Parathyroid adenoma (tissue), 2 donors: ENCODE results near the gene TRAP1.

Source experiments
- H2AFZ ChIP-seq: fragments of 300-600 bp; sonication (generic); one replicate; pipeline ENCODE4 v1.7.0; 2017; ENCODE audit warnings: antibody characterized with exemption, mild to moderate bottlenecking
- H3K27ac ChIP-seq: fragments of 300-600 bp; sonication (generic); one replicate; pipeline ENCODE4 v1.7.0; 2017
- H3K27me3 ChIP-seq: fragments of 300-600 bp; sonication (generic); one replicate; pipeline ENCODE4 v1.7.0; 2017; ENCODE audit warnings: low read length; ENCODE audit not compliant: control insufficient read depth, insufficient read depth
- H3K36me3 ChIP-seq: fragments of 300-600 bp; sonication (generic); one replicate; pipeline ENCODE4 v1.7.0; 2017; ENCODE audit warnings: low read length; ENCODE audit not compliant: control insufficient read depth, insufficient read depth
- H3K4me1 ChIP-seq: fragments of 300-600 bp; sonication (generic); one replicate; pipeline ENCODE4 v1.7.0; 2017; ENCODE audit warnings: control low read depth
- H3K4me2 ChIP-seq: fragments of 300-600 bp; sonication (generic); one replicate; pipeline ENCODE4 v1.7.0; 2017; ENCODE audit warnings: low read length
- H3K4me3 ChIP-seq: fragments of 300-600 bp; sonication (generic); one replicate; pipeline ENCODE4 v1.7.0; 2017; ENCODE audit warnings: low read depth, low read length
- H3K79me2 ChIP-seq: fragments of 300-600 bp; sonication (generic); one replicate; pipeline ENCODE4 v1.7.0; 2017; ENCODE audit warnings: control low read depth
- H3K9ac ChIP-seq: fragments of 300-600 bp; sonication (generic); one replicate; pipeline ENCODE4 v1.7.0; 2017; ENCODE audit warnings: mild to moderate bottlenecking
- H3K9me3 ChIP-seq: fragments of 300-600 bp; sonication (generic); one replicate; pipeline ENCODE4 v1.7.0; 2017; ENCODE audit warnings: low read length; ENCODE audit not compliant: control insufficient read depth
- TF ChIP-seq, protein P1 (sequence below): fragments of 300-600 bp; sonication (generic); IDR thresholded peaks from one replicate; pipeline ENCODE4 v1.7.0; 2017; ENCODE audit warnings: antibody characterized with exemption, mild to moderate bottlenecking
- donor health status: primary hyperparathyroidism.

TRAP1 gene

DNA sequence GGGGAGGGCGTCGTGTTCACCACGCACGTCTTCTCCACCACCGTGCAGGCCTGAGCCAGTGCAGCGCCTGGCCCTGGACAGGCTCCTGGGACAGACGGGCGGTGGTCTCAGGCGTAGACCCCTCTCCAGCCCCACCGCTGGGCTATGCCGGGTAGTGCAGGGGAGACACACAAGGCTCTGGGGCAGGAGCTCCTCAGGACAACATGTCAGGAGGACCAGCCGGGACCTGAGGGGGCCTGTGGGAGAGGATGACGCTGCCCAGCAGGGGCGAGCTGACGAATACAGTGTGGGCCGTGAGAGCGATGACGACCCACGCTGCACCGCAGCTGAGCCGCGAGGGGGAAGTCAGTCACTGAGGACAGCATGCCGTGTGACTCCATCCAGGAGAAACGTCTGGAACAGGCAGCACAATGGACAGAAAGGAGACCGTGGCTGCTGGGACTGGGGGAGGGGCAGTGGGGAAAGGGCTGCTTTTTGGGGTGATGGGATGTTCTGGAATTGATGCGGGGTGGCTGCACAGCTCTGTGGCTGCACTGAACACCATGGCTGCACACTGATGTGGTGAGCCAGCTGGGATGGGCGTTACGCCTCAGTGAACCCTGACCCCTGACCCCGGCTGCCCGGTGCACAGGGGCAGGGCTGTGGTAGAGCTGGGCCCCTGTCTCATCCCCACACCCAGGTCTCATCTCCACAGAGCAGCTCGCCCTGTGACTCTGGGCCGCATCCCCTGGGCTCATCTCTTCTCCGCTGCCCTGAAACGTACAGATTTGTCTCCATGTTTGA, 42.6 kb downstream of the TRAP1 start:
- no peaks in the 10 kb centered on the region for H3K36me3 ChIP-seq

DNA sequence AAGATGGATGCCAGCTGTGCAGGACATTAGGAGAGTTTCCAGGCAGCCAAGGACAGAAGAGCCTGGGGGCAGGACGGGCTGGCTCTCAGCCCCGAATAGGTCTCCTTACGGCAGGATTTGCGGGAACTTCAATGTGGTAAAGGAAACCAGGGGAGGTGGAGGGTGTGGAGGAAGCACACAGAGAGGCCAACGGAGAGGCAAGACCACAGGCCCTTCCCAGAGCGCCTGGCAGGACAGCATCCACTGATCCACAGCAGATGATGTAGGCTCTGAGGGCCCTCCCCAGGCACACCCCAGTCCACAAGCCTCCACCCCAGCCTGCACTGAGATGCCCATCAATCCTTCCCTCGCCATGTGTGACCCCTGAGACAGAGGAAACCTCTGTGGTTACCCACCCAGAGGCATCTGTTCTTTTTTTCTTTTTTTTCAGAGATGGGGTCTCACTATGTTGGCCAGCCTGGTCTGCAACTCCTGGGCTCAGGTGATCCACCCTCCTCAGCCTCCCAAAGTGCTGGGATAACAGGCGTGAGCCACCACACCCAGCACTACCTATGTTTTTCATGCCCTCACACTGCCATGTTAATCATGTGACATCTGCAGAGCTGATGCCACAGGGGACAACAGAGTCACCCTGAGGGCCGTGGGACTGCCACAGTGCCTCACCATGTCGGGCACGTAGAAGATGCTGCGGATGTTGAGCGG, 43.5 kb downstream of the TRAP1 start:
- TF ChIP-seq, protein P1, sequence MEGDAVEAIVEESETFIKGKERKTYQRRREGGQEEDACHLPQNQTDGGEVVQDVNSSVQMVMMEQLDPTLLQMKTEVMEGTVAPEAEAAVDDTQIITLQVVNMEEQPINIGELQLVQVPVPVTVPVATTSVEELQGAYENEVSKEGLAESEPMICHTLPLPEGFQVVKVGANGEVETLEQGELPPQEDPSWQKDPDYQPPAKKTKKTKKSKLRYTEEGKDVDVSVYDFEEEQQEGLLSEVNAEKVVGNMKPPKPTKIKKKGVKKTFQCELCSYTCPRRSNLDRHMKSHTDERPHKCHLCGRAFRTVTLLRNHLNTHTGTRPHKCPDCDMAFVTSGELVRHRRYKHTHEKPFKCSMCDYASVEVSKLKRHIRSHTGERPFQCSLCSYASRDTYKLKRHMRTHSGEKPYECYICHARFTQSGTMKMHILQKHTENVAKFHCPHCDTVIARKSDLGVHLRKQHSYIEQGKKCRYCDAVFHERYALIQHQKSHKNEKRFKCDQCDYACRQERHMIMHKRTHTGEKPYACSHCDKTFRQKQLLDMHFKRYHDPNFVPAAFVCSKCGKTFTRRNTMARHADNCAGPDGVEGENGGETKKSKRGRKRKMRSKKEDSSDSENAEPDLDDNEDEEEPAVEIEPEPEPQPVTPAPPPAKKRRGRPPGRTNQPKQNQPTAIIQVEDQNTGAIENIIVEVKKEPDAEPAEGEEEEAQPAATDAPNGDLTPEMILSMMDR: no peak
- Histone ChIP-seq H3K4me3 (no peak overlapping the region), H3K4me1 (no peaks in the 10 kb centered on the region), H2AFZ (no peak overlapping the region), H3K4me2 (no peak overlapping the region), H3K9me3 (no peaks in the 10 kb centered on the region), H3K27me3 (no peaks in the 10 kb centered on the region), H3K27ac (no peak overlapping the region), H3K9ac (no peak overlapping the region), H3K79me2 (no peaks in the 10 kb centered on the region), H3K36me3 (no peaks in the 10 kb centered on the region)

More for the DNA sequence above, 42.6 kb downstream of the TRAP1 start:
- Histone ChIP-seq H3K27me3 (no peaks in the 10 kb centered on the region), H3K4me3 (no peak overlapping the region), H3K4me2 (no peak overlapping the region), H3K79me2 (no peaks in the 10 kb centered on the region), H3K9me3 (no peaks in the 10 kb centered on the region), H3K9ac (no peak overlapping the region), H3K4me1 (no peaks in the 10 kb centered on the region), H2AFZ (no peak overlapping the region), H3K27ac (no peak overlapping the region)
- TF ChIP-seq, protein P1: no peak

DNA sequence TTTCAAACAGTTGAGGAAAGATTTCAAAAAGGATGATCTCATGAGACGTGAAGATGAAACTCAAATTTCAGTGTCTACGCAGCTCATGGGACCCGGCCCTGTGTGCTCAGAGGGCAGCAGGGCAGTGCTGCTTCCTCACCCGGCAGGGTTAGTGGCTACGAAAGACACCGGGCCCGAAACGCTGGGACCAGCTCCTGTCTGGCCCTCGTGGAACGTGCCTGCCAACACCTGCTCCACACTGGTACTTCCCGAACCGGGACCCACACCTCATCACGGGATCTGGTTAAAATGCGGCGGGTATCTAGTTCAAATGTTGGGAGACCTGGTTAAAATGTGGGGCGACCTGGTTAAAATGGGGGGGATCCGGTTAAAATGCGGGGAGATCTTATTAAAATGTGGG, 44.1 kb downstream of the TRAP1 start:
- Histone ChIP-seq H3K27ac (no peak overlapping the region), H3K36me3 (no peaks in the 10 kb centered on the region), H3K27me3 (no peaks in the 10 kb centered on the region), H3K4me3 (no peak overlapping the region), H3K79me2 (no peaks in the 10 kb centered on the region), H3K4me1 (no peaks in the 10 kb centered on the region), H2AFZ (no peak overlapping the region), H3K4me2 (no peak overlapping the region), H3K9ac (no peak overlapping the region), H3K9me3 (no peaks in the 10 kb centered on the region)
- TF ChIP-seq, protein P1: no peak

- no peaks in the 10 kb centered on the region for H3K36me3 ChIP-seq
- no peak overlapping the region for H3K27ac ChIP-seq
- H3K27me3 ChIP-seq: no peaks in the 10 kb centered on the region
- no peak overlapping the region for H3K4me2 ChIP-seq
- H3K4me3 ChIP-seq: no peak overlapping the region
- TF ChIP-seq, protein P1: no peak
- no peak overlapping the region for H3K9ac ChIP-seq
- no peaks in the 10 kb centered on the region for H3K9me3 ChIP-seq
- no peak overlapping the region for H2AFZ ChIP-seq
- no peaks in the 10 kb centered on the region for H3K4me1 ChIP-seq
- H3K79me2 ChIP-seq: no peaks in the 10 kb centered on the region
These were observed 44.7 kb downstream of the TRAP1 start for GRCh38 chr16:3672571-3673041.
